KG1 (cell line): ENCODE measurements around the gene INVS.
"Not testable (repeated sequence)": the region's sequence is repeated elsewhere in the genome, so short reads cannot be mapped to it uniquely, and the experiment has no call there.

Experiments
- DNase-seq: peaks from one replicate; lab custom pipeline; 2025; lab: John Stamatoyannopoulos, UW

The INVS gene

GRCh38 chr9:100125236-100125635 lies 26.2 kb downstream of the INVS start:
- DNase-seq: no peak

GRCh38 chr9:100125910-100126309 lies 26.9 kb downstream of the INVS start:
- no peak for DNase-seq

GRCh38 chr9:100126423-100126822 lies 27.4 kb downstream of the INVS start:
- no peak for DNase-seq

GRCh38 chr9:100129772-100130171 lies 30.7 kb downstream of the INVS start:
- no peak for DNase-seq

GRCh38 chr9:100131216-100131615 lies 32.2 kb downstream of the INVS start:
- DNase-seq: no peak

- no peak for DNase-seq
These were observed 32.9 kb downstream of the INVS start for GRCh38 chr9:100131875-100132430.

- no peak for DNase-seq
These were observed 35.7 kb downstream of the INVS start for GRCh38 chr9:100134731-100135130.

GRCh38 chr9:100136799-100137198 lies 37.8 kb downstream of the INVS start:
- DNase-seq: not testable (repeated sequence)

- not testable (repeated sequence) for DNase-seq
These were observed 41.3 kb downstream of the INVS start for GRCh38 chr9:100140303-100140702.

- not testable (repeated sequence) for DNase-seq
These were observed 42.8 kb downstream of the INVS start for GRCh38 chr9:100141862-100142261.

- DNase-seq: not testable (repeated sequence)
These were observed 46.3 kb downstream of the INVS start for GRCh38 chr9:100145167-100145934.

GRCh38 chr9:100145976-100146375 lies 46.9 kb downstream of the INVS start:
- not testable (repeated sequence) for DNase-seq

- DNase-seq: no peak
These were observed 51.2 kb downstream of the INVS start for GRCh38 chr9:100150214-100150613.

GRCh38 chr9:100160021-100160420 lies 61.0 kb downstream of the INVS start:
- DNase-seq: no peak

- no peak for DNase-seq
These were observed 68.1 kb downstream of the INVS start for GRCh38 chr9:100167176-100167575.

GRCh38 chr9:100167915-100168654 lies 69.0 kb downstream of the INVS start:
- DNase-seq: no peak

- no peak for DNase-seq
These were observed 71.0 kb downstream of the INVS start for GRCh38 chr9:100170085-100170484.

GRCh38 chr9:100170556-100170955 lies 71.5 kb downstream of the INVS start:
- no peak for DNase-seq

GRCh38 chr9:100186356-100186755 lies 87.3 kb downstream of the INVS start:
- no peak for DNase-seq

- no peak for DNase-seq
These were observed 91.3 kb downstream of the INVS start for GRCh38 chr9:100190339-100190738.

GRCh38 chr9:100191264-100191663 lies 92.2 kb downstream of the INVS start:
- no peak for DNase-seq

GRCh38 chr9:100193078-100193477 lies 94.0 kb downstream of the INVS start:
- no peak for DNase-seq

GRCh38 chr9:100196215-100196614 lies 97.2 kb downstream of the INVS start:
- no peak for DNase-seq
